ENCODE data around the gene COL12A1. TPM values are rescaled to one million over a fixed set of nuclear protein-coding genes. Genes with fewer than 3 reads are reported as not detected.

Gene COL12A1
- total RNA-seq, 4 donors from 2014 or later = 208 to 539 (median 257) TPM

DNA sequence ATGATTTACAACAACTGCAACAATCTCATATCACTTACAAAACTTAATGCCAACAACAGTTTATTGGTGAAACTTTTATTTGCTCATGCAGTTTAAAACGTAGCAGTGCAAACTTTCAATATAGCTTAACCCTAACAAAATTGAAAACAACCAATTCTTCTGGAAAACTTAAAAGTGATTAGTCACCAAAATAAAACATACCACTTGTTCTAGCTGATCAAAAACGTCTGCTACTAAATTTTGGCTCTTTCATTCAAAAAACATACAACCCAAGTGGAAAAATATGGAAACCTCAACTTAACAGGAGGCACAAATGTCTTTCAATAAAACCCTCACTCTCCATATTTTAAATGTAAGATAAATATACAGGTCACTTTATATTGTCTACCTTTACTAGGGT is 39.6 kb downstream of the COL12A1 start:
- no peak for DNase-seq (ENCODE audit: low spot score in 2 of 2)
- H3K4me1 ChIP-seq = peaks cover 0 to 47% (median 10%) of the 10 kb centered on the region in 4 donors
- 19 to 22% methylated on average over 2 of the region's 2 CpGs for WGBS, 2 donors
- H3K36me3 ChIP-seq = no peaks in the 10 kb centered on the region
- H3K4me3 ChIP-seq = no peak overlapping the region
- no peaks in the 10 kb centered on the region for H3K27me3 ChIP-seq
- no peaks in the 10 kb centered on the region for H3K9me3 ChIP-seq
- no peak overlapping the region for H3K27ac ChIP-seq
- TF ChIP-seq EP300 (IDR thresholded peaks at IDR 0.05) (no peak), CTCF (IDR thresholded peaks at IDR 0.05) (no peak)

DNA sequence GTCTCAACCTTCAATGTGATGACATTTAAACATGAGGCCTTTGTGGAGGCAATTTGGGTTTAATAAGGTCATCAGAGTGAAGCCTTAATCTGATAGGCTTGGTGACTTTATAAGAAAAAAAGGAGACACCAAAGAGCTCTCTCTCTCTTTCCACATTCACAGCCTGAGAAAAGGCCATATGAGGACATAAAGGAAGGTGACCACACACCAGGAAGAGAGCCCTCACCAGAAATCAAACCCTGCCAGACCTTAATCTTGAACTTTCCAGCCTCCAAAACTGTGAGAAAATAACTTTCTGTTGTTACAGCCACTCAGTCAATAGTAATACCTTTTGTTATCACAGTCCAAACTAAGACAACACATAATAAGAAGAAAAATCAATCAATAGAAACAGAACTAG is 47.7 kb downstream of the COL12A1 start:
- Histone ChIP-seq H3K4me1 (peaks cover 0 to 11% (median 0%) of the 10 kb centered on the region in 4 donors), H3K9me3 (no peaks in the 10 kb centered on the region), H3K4me3 (no peak overlapping the region), H3K27me3 (no peaks in the 10 kb centered on the region), H3K36me3 (no peaks in the 10 kb centered on the region), H3K27ac (no peak overlapping the region)
- TF ChIP-seq POLR2A (IDR thresholded peaks at IDR 0.05) (no peak), EP300 (IDR thresholded peaks at IDR 0.05) (no peak), CTCF (IDR thresholded peaks at IDR 0.05) (no peak)
- DNase-seq (ENCODE audit: low spot score in 2 of 2) = no peak

- peaks cover 0 to 11% (median 0%) of the 10 kb centered on the region in 4 donors for H3K4me1 ChIP-seq
- H3K4me3 ChIP-seq = no peak overlapping the region
- 46 to 52% methylated on average over 2 of the region's 2 CpGs for whole genome bisulfite sequencing, 2 donors
- H3K27me3 ChIP-seq = no peaks in the 10 kb centered on the region
- DNase-seq (ENCODE audit: low spot score in 2 of 2) = no peak
- no peak for TF ChIP-seq POLR2A (IDR thresholded peaks at IDR 0.05)
- H3K9me3 ChIP-seq = no peaks in the 10 kb centered on the region
- H3K27ac ChIP-seq = no peak overlapping the region
- H3K36me3 ChIP-seq = peaks cover 0 to 1% (median 0%) of the 10 kb centered on the region in 3 donors
Observed at GRCh38 chr6:75157336-75157735, 48.5 kb downstream of the COL12A1 start.

GRCh38 chr6:75156186-75156878 is 49.5 kb downstream of the COL12A1 start:
- no peak overlapping the region for H3K4me3 ChIP-seq
- no peaks in the 10 kb centered on the region for H3K9me3 ChIP-seq
- H3K27ac ChIP-seq = no peak overlapping the region
- TF ChIP-seq CTCF (IDR thresholded peaks at IDR 0.05) (no peak), POLR2A (IDR thresholded peaks at IDR 0.05) (no peak), EP300 (IDR thresholded peaks at IDR 0.05) (no peak)
- DNase-seq (ENCODE audit: low spot score in 2 of 2) = no peak
- H3K36me3 ChIP-seq = peaks cover 0 to 8% (median 0%) of the 10 kb centered on the region in 3 donors
- peaks cover 0 to 11% (median 0%) of the 10 kb centered on the region in 4 donors for H3K4me1 ChIP-seq
- 80 to 87% methylated on average over 8 of the region's 8 CpGs for WGBS, 2 donors
- no peaks in the 10 kb centered on the region for H3K27me3 ChIP-seq

DNA sequence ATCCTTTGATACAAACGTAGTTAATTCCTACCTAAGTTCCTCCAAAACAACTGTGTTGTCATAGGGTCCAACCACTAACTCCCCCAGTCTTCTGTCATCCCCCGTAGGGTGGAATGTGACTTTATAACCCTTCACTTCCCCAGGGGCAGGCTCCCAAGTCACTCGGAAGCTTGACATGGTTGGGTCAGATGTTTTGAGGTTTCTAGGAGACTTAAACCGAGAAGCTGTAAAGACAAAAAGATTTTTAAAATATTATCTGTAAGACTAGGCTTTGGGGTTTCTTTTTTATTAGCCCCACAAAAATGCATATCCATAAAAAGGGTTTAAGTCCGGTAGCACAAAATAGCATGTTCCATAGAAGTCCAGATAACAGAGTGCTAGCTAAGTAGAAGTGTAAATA is 50.2 kb downstream of the COL12A1 start:
- no peak for DNase-seq (ENCODE audit: low spot score in 2 of 2)
- Histone ChIP-seq H3K4me1 (peaks cover 0 to 14% (median 0%) of the 10 kb centered on the region in 4 donors), H3K9me3 (no peaks in the 10 kb centered on the region), H3K27me3 (no peaks in the 10 kb centered on the region), H3K36me3 (peaks cover 0 to 13% (median 0%) of the 10 kb centered on the region in 3 donors), H3K27ac (peak overlapping the region in 2 of 4 donors; percentile 32 to 51), H3K4me3 (no peak overlapping the region)
- WGBS, 2 donors = 41 to 43% methylated on average over 5 of the region's 5 CpGs
- no peak for TF ChIP-seq CTCF (IDR thresholded peaks at IDR 0.05)
- no peak for TF ChIP-seq EP300 (IDR thresholded peaks at IDR 0.05)
- TF ChIP-seq POLR2A (IDR thresholded peaks at IDR 0.05) = no peak

Measured in tibial nerve (tissue), 4 donors.